Sigmoid colon (tissue), 4 donors: ENCODE results near the gene PIRT.

Experiments
- CTCF ChIP-seq, 4 experiments: fragments of 450-650 bp in 3 of 4; fragments of 200-600 bp in 1 of 4; IDR thresholded peaks; one replicate each; pipeline ENCODE4 v1.5.1; 2016 to 2019; ENCODE audit warnings: antibody characterized with exemption in 4 of 4, mild to moderate bottlenecking in 3 of 4, moderate library complexity in 2 of 4
- EP300 ChIP-seq, 4 donors: sonication (generic); formaldehyde crosslinking; IDR thresholded peaks; one replicate each; pipeline ENCODE4 v1.6.1; 2017; ENCODE audit warnings: antibody characterized with exemption in 4 of 4
- POLR2AphosphoS5 ChIP-seq, 4 donors: sonication (generic); formaldehyde crosslinking; IDR thresholded peaks; one replicate each; pipeline ENCODE4 v1.6.1; 2017; ENCODE audit warnings: antibody characterized with exemption in 4 of 4

- TF ChIP-seq CTCF (IDR thresholded peaks at IDR 0.05): no peak
- no peak for TF ChIP-seq POLR2AphosphoS5 (IDR thresholded peaks at IDR 0.05)
- TF ChIP-seq EP300 (IDR thresholded peaks at IDR 0.05): no peak
Measured at GRCh38 chr17:10776381-10776780, 61.5 kb downstream of the PIRT start.
